ENCODE data around the gene SLAMF7.
"Not testable (repeated sequence)": the region's sequence is repeated elsewhere in the genome, so short reads cannot be mapped to it uniquely, and the experiment has no call there.

Gene SLAMF7

GRCh38 chr1:160720356-160721085 lies 18.5 kb upstream of the SLAMF7 start:
- peak; percentile 14 for DNase-seq (ENCODE audit: low read depth)

- DNase-seq (ENCODE audit: low read depth): no peak
Observed at GRCh38 chr1:160721473-160721872, 17.6 kb upstream of the SLAMF7 start.

DNA sequence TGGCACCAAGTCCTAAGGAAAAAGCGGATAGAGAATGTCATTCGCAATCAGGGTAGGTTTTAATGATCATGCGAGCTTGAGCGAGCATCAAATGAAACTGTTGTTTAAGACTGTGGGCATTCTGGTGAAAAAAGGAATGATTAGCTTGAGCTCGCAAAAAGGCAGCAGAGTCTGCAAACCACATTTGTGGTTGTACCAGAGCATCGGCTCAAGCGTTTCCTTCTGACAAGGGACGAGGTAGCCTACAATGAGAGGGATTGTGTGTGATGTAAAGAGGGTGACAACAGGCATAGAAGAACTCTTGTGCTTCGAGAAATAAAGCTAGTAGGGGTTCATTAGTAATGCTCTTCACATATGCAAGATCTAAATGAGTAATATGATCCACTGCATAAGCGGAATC lies 16.3 kb upstream of the SLAMF7 start:
- no peak for DNase-seq (ENCODE audit: low read depth)

- no peak for DNase-seq (ENCODE audit: low read depth)
Observed at GRCh38 chr1:160723332-160723731, 15.7 kb upstream of the SLAMF7 start.

DNA sequence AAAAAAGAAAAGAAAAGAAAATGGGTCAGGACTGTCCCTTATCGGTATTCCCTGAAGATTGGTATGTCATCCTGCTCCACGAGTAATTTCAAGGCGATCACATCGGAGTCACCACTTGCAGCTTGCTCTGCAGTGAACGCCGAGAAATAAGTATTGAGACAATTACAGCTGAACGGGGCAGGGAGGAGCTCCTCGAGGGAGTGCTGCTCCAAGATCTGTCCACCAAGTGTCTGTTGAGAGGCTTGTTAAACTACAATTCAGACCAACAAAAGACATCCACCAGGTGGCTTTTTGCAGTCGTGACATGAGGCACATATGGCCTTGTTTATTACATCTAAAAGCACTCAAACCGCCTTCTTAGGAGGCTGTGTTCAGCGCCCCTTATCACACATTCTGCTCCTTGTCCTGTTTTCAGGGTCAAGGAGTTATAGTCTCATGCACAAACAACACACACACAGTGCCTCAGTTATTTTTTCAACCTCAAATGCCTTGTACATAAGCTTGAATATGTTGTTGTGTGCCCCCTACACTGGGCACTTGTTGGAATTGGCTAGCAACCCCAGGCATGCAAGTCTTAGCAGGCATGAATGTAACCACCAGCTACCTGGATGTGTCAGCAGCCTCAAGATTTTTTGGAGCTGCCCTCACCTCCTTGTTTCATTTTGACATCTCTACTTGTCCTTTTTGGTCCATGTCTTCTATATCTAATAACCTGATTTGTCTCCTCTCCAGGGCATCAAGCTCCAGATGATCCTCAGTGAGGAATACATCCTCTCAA lies 14.4 kb upstream of the SLAMF7 start:
- DNase-seq (ENCODE audit: low read depth): no peak

- peak; percentile 11 for DNase-seq (ENCODE audit: low read depth)
Observed at GRCh38 chr1:160726114-160726497, 12.9 kb upstream of the SLAMF7 start.

DNA sequence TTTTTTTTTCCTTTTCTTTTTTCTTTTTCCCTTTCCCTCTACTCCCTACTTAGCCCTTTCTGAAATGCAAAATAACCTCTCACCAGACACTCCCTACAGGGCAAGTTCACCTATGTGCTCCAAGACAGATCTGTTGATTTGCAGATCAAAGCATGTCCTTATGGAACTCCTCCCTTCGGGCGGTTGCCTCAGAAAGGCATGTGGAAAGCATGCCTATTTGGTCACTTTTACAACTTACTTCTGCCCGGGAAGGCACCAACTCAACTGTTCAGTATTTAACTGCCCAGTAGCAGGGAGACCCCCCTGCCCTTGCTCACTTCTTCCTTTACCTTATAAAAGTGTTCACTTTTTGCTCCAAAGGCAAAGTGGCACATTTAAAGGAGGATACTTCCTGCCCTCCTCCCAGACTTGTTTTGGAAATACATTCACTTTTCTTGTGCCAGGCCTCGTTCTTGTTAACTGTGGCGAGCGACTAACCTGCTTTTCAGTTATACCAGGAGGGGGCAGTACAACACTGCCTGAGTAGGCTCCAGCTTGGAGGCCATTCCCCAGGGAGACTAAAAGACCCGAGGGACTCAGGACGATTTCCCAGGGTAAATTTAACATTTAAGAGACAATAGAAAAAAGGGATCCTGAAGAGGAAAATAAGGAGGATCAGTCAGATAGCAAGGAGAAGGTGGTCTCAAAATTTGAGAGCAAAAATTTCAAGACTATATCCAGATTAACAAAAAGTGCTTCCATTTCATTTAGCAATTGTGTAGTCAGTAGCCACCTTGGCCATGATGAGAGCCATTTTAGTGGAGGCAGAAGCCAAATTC lies 12.3 kb upstream of the SLAMF7 start:
- peak; percentile 76 for DNase-seq (ENCODE audit: low read depth)

- DNase-seq (ENCODE audit: low read depth): no peak
Observed at GRCh38 chr1:160727316-160727640, 11.8 kb upstream of the SLAMF7 start.

DNA sequence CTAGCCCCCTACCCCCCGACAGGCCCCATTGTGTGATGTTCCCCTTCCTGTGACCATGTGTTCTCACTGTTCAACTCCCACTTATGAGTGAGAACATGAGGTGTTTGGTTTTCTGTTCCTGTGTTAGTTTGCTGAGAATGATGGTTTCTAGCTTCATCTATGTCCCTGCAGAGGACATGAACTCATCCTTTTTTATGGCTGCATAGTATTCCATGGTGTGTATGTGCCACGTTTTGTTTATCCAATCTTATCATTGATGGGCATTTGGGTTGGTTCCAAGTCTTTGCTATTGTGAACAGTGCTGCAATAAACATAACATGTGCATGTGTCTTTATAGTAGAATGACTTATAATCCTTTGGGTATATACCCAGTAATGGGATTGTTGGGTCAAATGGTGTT lies 7.5 kb upstream of the SLAMF7 start:
- DNase-seq (ENCODE audit: low read depth): not testable (repeated sequence)

GRCh38 chr1:160731990-160732389 lies 7.1 kb upstream of the SLAMF7 start:
- DNase-seq (ENCODE audit: low read depth): no peak

- DNase-seq (ENCODE audit: low read depth): no peak
Observed at GRCh38 chr1:160733898-160734297, 5.1 kb upstream of the SLAMF7 start.

DNA sequence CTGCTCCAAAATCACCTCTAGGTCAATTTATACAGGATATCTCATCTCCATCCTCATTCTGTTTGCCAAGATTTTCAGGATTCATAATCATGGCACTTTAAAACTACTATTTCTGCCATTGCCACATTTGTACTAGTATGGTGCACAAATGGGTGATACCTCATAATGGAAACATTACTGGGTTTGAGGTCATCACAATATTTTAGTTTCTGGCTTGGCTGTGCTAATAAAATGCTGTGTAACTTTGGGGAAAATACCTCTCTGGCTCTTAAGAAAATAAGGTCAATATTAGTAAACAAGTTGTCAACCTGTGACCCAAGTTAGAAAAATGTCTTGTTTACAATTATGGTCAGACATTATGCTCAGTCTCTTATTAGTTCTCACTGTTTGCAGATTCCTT lies 4.7 kb upstream of the SLAMF7 start:
- no peak for DNase-seq (ENCODE audit: low read depth)

DNA sequence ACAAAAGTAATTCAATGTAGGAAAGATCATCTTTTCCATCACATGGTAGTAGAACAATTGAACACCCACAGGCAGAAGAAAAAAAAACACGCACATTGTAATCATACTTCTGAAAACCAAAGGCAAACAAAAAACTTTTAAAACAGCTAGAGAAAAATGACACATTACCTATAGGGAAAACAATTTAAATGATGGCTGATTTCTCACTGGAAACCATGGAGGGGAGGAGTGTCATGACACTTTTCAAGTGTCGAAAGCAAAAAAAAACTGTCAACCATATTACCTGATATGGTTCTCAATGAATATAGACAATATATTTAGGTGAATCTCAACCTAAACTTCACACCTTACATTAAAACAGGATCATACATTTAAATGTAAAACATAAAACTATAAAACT lies 776 bp upstream of the SLAMF7 start:
- no peak for DNase-seq (ENCODE audit: low read depth)

GRCh38 chr1:160740133-160740688 lies 1.2 kb downstream of the SLAMF7 start:
- no peak for DNase-seq (ENCODE audit: low read depth)

GRCh38 chr1:160741092-160741501 lies 2.0 kb downstream of the SLAMF7 start:
- DNase-seq (ENCODE audit: low read depth): no peak

- no peak for DNase-seq (ENCODE audit: low read depth)
Observed at GRCh38 chr1:160741612-160742348, 2.7 kb downstream of the SLAMF7 start.

- DNase-seq (ENCODE audit: low read depth): no peak
Observed at GRCh38 chr1:160742428-160743127, 3.5 kb downstream of the SLAMF7 start.

- no peak for DNase-seq (ENCODE audit: low read depth)
Observed at GRCh38 chr1:160743266-160743665, 4.2 kb downstream of the SLAMF7 start.

GRCh38 chr1:160744199-160744851 lies 5.3 kb downstream of the SLAMF7 start:
- DNase-seq (ENCODE audit: low read depth): no peak

DNA sequence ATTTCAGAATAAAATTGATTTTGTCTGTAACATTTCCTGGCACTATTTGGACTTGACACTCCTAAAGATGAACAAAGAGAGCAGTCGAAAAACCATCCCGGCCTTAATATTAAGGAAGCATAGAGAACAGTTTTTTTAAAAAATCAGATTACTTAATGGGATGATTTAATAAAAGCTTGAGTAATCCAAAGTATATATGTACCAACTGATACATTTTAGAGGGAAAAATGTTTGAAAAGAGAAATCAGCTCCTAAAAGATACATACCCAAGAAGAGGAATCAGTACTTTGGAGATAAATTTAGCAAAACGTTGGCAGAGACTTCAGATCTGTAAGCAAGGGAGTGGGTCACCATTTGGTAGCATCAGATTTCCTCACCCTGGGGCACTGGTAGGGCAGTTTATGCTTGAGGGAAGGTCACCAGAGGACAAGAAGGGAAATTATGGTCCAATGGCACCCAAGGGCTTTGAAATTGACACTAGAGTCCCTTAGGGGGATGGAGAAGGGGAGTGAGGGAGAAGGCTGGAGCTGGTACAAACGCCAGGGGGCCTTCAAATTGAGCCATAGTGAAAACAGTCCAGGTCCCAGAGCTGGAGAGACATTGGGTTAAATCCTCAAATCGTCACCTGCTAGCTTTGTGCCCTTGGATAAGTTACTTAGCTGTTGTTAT lies 5.9 kb downstream of the SLAMF7 start:
- no peak for DNase-seq (ENCODE audit: low read depth)
